GM20000 (cell line): ENCODE measurements around the gene MRPL14.

Source experiments
- DNase-seq: peaks from one replicate; pipeline ENCODE4 v3.0.0; 2012; ENCODE audit warnings: low spot score
- CTCF ChIP-seq: IDR thresholded peaks from 2 replicates; pipeline ENCODE4 v1.5.1; 2012; ENCODE audit warnings: mild to moderate bottlenecking, control low read depth; ENCODE audit errors: extremely low read depth, missing control alignments

Gene MRPL14

GRCh38 chr6:44138717-44139350 lies 11.6 kb upstream of the MRPL14 start:
- DNase-seq = no peak
- no peak for TF ChIP-seq CTCF

- TF ChIP-seq CTCF = no peak
- DNase-seq = no peak
Measured at GRCh38 chr6:44135875-44136274, 8.6 kb upstream of the MRPL14 start.

GRCh38 chr6:44135173-44135758 lies 8.0 kb upstream of the MRPL14 start:
- TF ChIP-seq CTCF = no peak
- DNase-seq = no peak

- no peak for DNase-seq
- TF ChIP-seq CTCF = no peak
Measured at GRCh38 chr6:44133981-44134711, 6.9 kb upstream of the MRPL14 start.

- DNase-seq = no peak
- TF ChIP-seq CTCF = no peak
Measured at GRCh38 chr6:44133003-44133931, 6.0 kb upstream of the MRPL14 start.

- DNase-seq = no peak
- TF ChIP-seq CTCF = no peak
Measured at GRCh38 chr6:44132476-44132875, 5.2 kb upstream of the MRPL14 start.
